GM12892 (cell line): Measurements from ENCODE around the gene PLIN4.
"Not testable (repeated sequence)": the region's sequence is repeated elsewhere in the genome, so short reads cannot be mapped to it uniquely, and the experiment has no call there.

Source experiments
- POLR2A ChIP-seq: IDR thresholded peaks from 2 replicates; pipeline ENCODE4 v1.6.1; 2011; ENCODE audit warnings: low read depth, low read length, control low read depth
- POLR2AphosphoS5 ChIP-seq: IDR thresholded peaks from 2 replicates; pipeline ENCODE4 v1.6.1; 2011; ENCODE audit warnings: low read depth, low read length, control low read depth
- TAF1 ChIP-seq: IDR thresholded peaks from 2 replicates; pipeline ENCODE4 v1.6.1; 2011; ENCODE audit warnings: low read depth, mild to moderate bottlenecking, control low read depth, low read length, borderline replicate concordance

- TF ChIP-seq POLR2AphosphoS5, POLR2A, TAF1: not testable (repeated sequence)
Measured at GRCh38 chr19:4527377-4527776, 9.1 kb upstream of the PLIN4 start.
